Measurements from ENCODE around the gene MT3.

The MT3 gene

DNA sequence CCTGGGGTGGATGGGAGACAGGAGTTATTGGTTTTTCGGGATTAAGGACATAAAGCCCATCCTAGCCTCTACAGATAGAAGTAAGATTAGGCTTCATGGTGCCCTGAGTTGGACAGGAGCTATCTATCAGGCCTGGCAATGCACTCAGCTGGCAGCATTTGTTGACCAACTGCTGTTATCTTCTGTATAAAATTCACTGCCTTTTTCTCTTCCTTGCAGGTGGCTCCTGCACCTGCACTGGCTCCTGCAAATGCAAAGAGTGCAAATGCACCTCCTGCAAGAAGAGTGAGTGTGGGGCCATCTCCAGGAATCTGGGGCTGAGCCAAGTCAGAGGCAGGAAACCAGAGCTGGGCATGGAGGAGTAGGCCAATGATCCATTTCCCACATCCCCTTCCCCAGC, 49.7 kb downstream of the MT3 start:
- no peak overlapping the region for H3K4me3 ChIP-seq (IDR thresholded peaks at IDR 0.05; ENCODE audit: insufficient read depth, low read depth, low read length)
- H3K36me3 ChIP-seq (ENCODE audit: insufficient read depth), result no peaks in the 10 kb centered on the region
- H3K27ac ChIP-seq, result no peak overlapping the region
- no peak overlapping the region for H3K4me2 ChIP-seq
- peaks cover 6% of the 10 kb centered on the region; the same call in 1 of the 2 replicates for H3K27me3 ChIP-seq (ENCODE audit: insufficient read depth, low read depth)
- no peak overlapping the region for H3K9ac ChIP-seq
- peaks cover 6% of the 10 kb centered on the region for H3K4me1 ChIP-seq (ENCODE audit: low read depth, poor library complexity, severe bottlenecking)
- H2AFZ ChIP-seq (ENCODE audit: low read depth), result no peak overlapping the region
- H3K79me2 ChIP-seq (ENCODE audit: insufficient read depth, low read depth), result no peaks in the 10 kb centered on the region
- no peak for TF ChIP-seq CTCF (conservative IDR thresholded peaks at IDR 0.05; ENCODE audit: low read depth, low read length)
- no peaks in the 10 kb centered on the region for H4K20me1 ChIP-seq (ENCODE audit: insufficient read depth)

- Histone ChIP-seq H3K27ac (no peak overlapping the region), H3K4me2 (no peak overlapping the region), H3K36me3 (ENCODE audit: insufficient read depth) (no peaks in the 10 kb centered on the region), H4K20me1 (ENCODE audit: insufficient read depth) (no peaks in the 10 kb centered on the region), H3K27me3 (ENCODE audit: insufficient read depth, low read depth) (peaks cover 3% of the 10 kb centered on the region; the same call in 1 of the 2 replicates), H3K4me3 (IDR thresholded peaks at IDR 0.05; ENCODE audit: insufficient read depth, low read depth, low read length) (no peak overlapping the region), H2AFZ (ENCODE audit: low read depth) (no peak overlapping the region), H3K4me1 (ENCODE audit: low read depth, poor library complexity, severe bottlenecking) (peaks cover 7% of the 10 kb centered on the region), H3K79me2 (ENCODE audit: insufficient read depth, low read depth) (no peaks in the 10 kb centered on the region), H3K9ac (no peak overlapping the region)
- TF ChIP-seq CTCF (conservative IDR thresholded peaks at IDR 0.05; ENCODE audit: low read depth, low read length), result no peak
Observed at GRCh38 chr16:56640076-56640475, 50.7 kb downstream of the MT3 start.

All from KMS-11 (cell line).